Sigmoid colon (tissue), 7 donors: Measurements from ENCODE around the gene KCNAB2. TPM values are rescaled to one million over a fixed set of nuclear protein-coding genes. Genes with fewer than 3 reads are reported as not detected.

Experiments
- DNase-seq: peaks from one replicate; pipeline ENCODE4 v3.0.0-alpha.2; 2019
- H3K27ac ChIP-seq, 4 donors: fragments of 200-600 bp; sonication (generic); one replicate each; pipeline ENCODE4 v1.5.1; 2016 to 2019; ENCODE audit warnings: mild to moderate bottlenecking in 1 of 4
- H3K27me3 ChIP-seq, 3 donors: fragments of 200-600 bp; sonication (generic); one replicate each; pipeline ENCODE4 v1.5.1; 2019; ENCODE audit warnings: mild to moderate bottlenecking in 1 of 3
- H3K36me3 ChIP-seq, 4 donors: fragments of 200-600 bp; sonication (generic); one replicate each; pipeline ENCODE4 v1.5.1; 2016 to 2019
- H3K4me1 ChIP-seq, 4 donors: fragments of 200-600 bp; sonication (generic); one replicate each; pipeline ENCODE4 v1.5.1; 2017 to 2019
- H3K4me3 ChIP-seq, 4 donors: fragments of 200-600 bp; sonication (generic); one replicate each; pipeline ENCODE4 v1.5.1; 2017 to 2019; ENCODE audit warnings: mild to moderate bottlenecking in 2 of 4, moderate library complexity in 1 of 4
- H3K9me3 ChIP-seq, 4 donors: fragments of 200-600 bp in 3 of 4; sonication (generic) in 3 of 4; one replicate each; pipeline versions ENCODE4 v1.5.1 to v1.6.1; 2013 to 2019
- CTCF ChIP-seq, 4 experiments: fragments of 450-650 bp in 3 of 4; fragments of 200-600 bp in 1 of 4; IDR thresholded peaks; one replicate each; pipeline ENCODE4 v1.5.1; 2016 to 2019; ENCODE audit warnings: antibody characterized with exemption in 4 of 4, mild to moderate bottlenecking in 3 of 4, moderate library complexity in 2 of 4
- EP300 ChIP-seq, 4 donors: sonication (generic); formaldehyde crosslinking; IDR thresholded peaks; one replicate each; pipeline ENCODE4 v1.6.1; 2017; ENCODE audit warnings: antibody characterized with exemption in 4 of 4
- POLR2A ChIP-seq, 2 donors: fragments of 450-650 bp; IDR thresholded peaks; one replicate each; pipeline ENCODE4 v1.6.1; 2016; ENCODE audit warnings: antibody characterized with exemption in 2 of 2, mild to moderate bottlenecking in 2 of 2, moderate library complexity in 2 of 2
- POLR2AphosphoS5 ChIP-seq, 4 donors: sonication (generic); formaldehyde crosslinking; IDR thresholded peaks; one replicate each; pipeline ENCODE4 v1.6.1; 2017; ENCODE audit warnings: antibody characterized with exemption in 4 of 4
- WGBS, 2 donors: extraction: QIAGEN DNeasy Blood & Tissue Kit; methylation state at CpG; one replicate each; pipeline ENCODE4 v1.1.7; 2013; 5-methylcytosine and 5-hydroxymethylcytosine counted together
- intact Hi-C: fragments of 100-400 bp; cut with DNase I; formaldehyde crosslinking; loops from one replicate; pipeline ENCODE4 v1.15.1; 2023
- polyA plus RNA-seq, 3 donors: library from polyadenylated mRNA; stranded (reverse); fragments of 200-250 nt; gene quantifications; one replicate each; pipeline ENCODE4 v1.2.3, GENCODE V29; 2013
- total RNA-seq, 4 donors: library from RNA; depleted of rRNA; stranded (reverse); fragments of >200 nt; gene quantifications; one replicate each; pipeline ENCODE4 v1.1.0, GENCODE V29; 2016
- donor health status: healthy with polysubstance abuse.
- donor health status: Bipolar disorder and iron deficiency.
- donor health status: healthy.

The KCNAB2 gene
- total and polyA plus RNA-seq, 7 donors, result 3.0 to 23.5 (median 7.7) TPM

GRCh38 chr1:5999711-6000443 lies 45.8 kb upstream of the KCNAB2 start:
- no peaks in the 10 kb centered on the region for H3K9me3 ChIP-seq
- no peak overlapping the region for H3K4me3 ChIP-seq
- no peaks in the 10 kb centered on the region for H3K27me3 ChIP-seq
- no peaks in the 10 kb centered on the region for H3K4me1 ChIP-seq
- H3K36me3 ChIP-seq, result no peaks in the 10 kb centered on the region
- peak; percentile 30 for DNase-seq
- TF ChIP-seq POLR2A (IDR thresholded peaks at IDR 0.05) (no peak), POLR2AphosphoS5 (IDR thresholded peaks at IDR 0.05) (no peak)
- H3K27ac ChIP-seq, result no peak overlapping the region
- 93 to 94% methylated on average over 28 of the region's 28 CpGs for WGBS, 2 donors
- intact Hi-C loops, result no loop called here

DNA sequence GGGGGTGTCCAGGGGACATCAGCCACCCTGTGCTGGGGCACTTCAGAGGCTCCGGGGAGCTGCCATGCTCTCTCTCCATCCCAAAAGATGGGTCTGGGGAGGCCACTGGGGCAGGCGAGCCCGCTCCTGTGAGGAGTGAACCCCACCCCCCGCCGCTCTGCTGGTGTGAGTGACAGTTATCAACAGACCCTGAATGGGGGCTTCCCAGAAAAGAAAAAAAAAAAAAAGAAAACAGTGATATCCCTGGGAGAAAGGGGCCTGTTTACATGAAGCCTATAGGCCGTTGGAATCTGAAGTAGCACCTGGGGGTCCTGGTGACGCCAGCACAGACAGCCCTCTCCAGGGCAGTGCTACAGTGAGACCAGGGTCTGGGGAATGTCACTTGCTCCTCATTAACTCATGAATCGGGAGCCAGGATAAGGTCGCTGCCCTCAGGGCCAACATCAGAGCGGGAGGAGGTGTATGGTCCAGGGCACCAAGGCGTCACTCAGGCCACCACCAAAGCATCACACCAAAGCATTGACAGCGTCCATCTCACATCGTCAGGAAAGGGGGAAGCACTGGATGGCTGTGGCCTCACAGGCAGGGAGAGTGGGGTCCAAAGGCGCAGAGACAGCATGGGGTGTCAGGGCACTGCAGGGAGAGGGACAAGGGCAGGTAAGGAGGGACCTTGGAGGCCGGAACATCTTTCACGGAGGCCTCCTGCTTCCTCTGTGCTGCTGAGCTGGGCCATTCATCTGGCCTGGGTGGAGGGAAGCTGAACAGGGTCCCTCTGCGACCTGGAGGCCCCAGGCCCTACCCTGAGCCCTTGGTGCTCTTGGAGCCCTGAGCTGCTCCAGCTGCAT lies 45.0 kb upstream of the KCNAB2 start:
- H3K4me3 ChIP-seq, result no peak overlapping the region
- H3K9me3 ChIP-seq, result no peaks in the 10 kb centered on the region
- no peaks in the 10 kb centered on the region for H3K4me1 ChIP-seq
- peak; percentile 52 for DNase-seq
- intact Hi-C loops, result no loop called here
- no peaks in the 10 kb centered on the region for H3K27me3 ChIP-seq
- WGBS, 2 donors, result 92 to 94% methylated on average over 17 of the region's 17 CpGs
- H3K36me3 ChIP-seq, result no peaks in the 10 kb centered on the region
- no peak for TF ChIP-seq CTCF (IDR thresholded peaks at IDR 0.05)
- TF ChIP-seq POLR2A (IDR thresholded peaks at IDR 0.05), result no peak
- TF ChIP-seq POLR2AphosphoS5 (IDR thresholded peaks at IDR 0.05), result no peak
- no peak for TF ChIP-seq EP300 (IDR thresholded peaks at IDR 0.05)
- H3K27ac ChIP-seq, result no peak overlapping the region

DNA sequence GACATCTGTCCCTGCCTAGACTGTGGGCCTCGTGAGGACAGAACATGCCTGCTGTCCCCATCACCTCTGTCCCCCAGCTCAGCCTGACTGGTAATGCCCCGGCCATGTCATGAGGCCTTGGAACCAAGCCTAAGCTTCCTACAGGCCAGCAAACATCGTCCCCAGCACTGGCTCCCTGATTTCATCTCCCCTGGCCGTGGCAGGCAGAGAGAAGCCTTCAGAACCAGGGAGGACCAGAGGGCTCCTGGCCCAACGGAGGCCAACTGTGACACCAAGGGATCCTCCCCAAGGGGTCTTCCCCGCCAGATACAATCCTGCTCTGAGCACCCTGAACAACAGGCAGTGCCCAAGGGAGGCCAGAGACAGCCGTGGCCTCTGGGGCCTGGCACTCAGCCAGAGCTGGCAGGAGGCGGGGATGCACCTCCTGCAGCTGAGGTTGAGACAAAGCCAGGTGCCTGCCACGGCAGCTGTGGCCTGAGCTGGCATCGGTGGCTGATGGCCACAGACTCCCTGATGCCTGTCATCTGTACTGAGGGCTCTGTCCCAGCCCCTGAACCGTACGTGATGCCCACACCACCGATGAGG lies 43.6 kb upstream of the KCNAB2 start:
- TF ChIP-seq POLR2AphosphoS5 (IDR thresholded peaks at IDR 0.05) (no peak), CTCF (IDR thresholded peaks at IDR 0.05) (no peak), EP300 (IDR thresholded peaks at IDR 0.05) (no peak), POLR2A (IDR thresholded peaks at IDR 0.05) (no peak)
- intact Hi-C loops, result no loop called here
- Histone ChIP-seq H3K36me3 (no peaks in the 10 kb centered on the region), H3K9me3 (no peaks in the 10 kb centered on the region), H3K27ac (no peak overlapping the region), H3K27me3 (no peaks in the 10 kb centered on the region), H3K4me3 (no peak overlapping the region), H3K4me1 (no peaks in the 10 kb centered on the region)
- DNase-seq, result peak; percentile 58
- 37 to 56% methylated on average over 13 of the region's 13 CpGs for WGBS, 2 donors

- Histone ChIP-seq H3K27me3 (no peaks in the 10 kb centered on the region), H3K36me3 (no peaks in the 10 kb centered on the region), H3K27ac (no peak overlapping the region), H3K4me3 (no peak overlapping the region), H3K9me3 (no peaks in the 10 kb centered on the region), H3K4me1 (no peaks in the 10 kb centered on the region)
- intact Hi-C loops, result no loop called here
- TF ChIP-seq EP300 (IDR thresholded peaks at IDR 0.05), result no peak
- no peak for TF ChIP-seq POLR2A (IDR thresholded peaks at IDR 0.05)
- TF ChIP-seq POLR2AphosphoS5 (IDR thresholded peaks at IDR 0.05), result no peak
- TF ChIP-seq CTCF (IDR thresholded peaks at IDR 0.05), result no peak
- 48 to 73% methylated on average over 33 of the region's 33 CpGs for WGBS, 2 donors
- peak; percentile 57 for DNase-seq
Measured at GRCh38 chr1:6002714-6003501, 42.8 kb upstream of the KCNAB2 start.
